Vagina (tissue), 2 donors: ENCODE results near the gene SPINK14.

ENCODE experiments used
- POLR2A ChIP-seq, 2 donors: fragments of 450-650 bp; IDR thresholded peaks; one replicate each; pipeline ENCODE4 v1.6.1; 2017; ENCODE audit warnings: antibody characterized with exemption in 2 of 2, mild to moderate bottlenecking in 2 of 2, moderate library complexity in 2 of 2
- TF ChIP-seq, protein P1 (sequence below), 3 experiments: fragments of 450-650 bp in 2 of 3; fragments of 200-600 bp in 1 of 3; sonication (generic) in 1 of 3; IDR thresholded peaks; one replicate each; pipeline ENCODE4 v1.5.1; 2017 to 2019; ENCODE audit warnings: antibody characterized with exemption in 3 of 3, mild to moderate bottlenecking in 2 of 3, moderate library complexity in 2 of 3

DNA sequence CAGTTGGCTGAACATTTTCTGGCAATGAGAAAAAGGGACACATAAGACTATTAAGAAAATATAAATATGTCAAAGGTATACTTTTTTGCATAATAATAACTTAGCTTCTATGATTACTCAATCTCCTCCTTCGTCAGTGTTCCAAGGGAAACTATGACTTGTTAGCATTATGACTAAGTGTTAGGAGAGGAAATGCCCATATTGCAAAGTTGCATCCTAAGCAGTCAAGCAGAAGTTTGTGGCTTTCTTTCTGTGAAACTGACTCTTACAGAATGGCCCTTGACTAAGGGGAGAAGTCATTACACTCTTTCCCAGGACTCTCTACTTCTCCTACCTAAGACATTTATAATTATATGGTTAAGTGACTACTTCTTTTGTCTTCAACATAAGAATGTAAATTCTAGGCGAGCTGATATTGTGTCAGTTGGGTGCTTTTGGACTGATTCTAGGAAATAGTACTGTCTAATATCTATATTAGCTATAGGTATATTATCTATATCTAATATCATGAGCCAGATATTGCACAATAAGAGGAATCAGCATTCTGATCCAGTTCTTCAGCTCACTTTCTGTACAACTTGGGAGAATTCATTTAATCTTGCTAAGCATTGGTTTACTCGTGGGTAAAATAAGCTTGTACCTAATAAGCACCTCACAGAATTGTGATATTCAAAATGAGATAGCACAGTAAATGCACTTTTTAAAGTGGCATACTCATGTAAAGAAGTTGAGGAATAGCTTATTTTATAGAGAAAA is 18.1 kb downstream of the SPINK14 start:
- TF ChIP-seq POLR2A (IDR thresholded peaks at IDR 0.05), result no peak
- TF ChIP-seq, protein P1, sequence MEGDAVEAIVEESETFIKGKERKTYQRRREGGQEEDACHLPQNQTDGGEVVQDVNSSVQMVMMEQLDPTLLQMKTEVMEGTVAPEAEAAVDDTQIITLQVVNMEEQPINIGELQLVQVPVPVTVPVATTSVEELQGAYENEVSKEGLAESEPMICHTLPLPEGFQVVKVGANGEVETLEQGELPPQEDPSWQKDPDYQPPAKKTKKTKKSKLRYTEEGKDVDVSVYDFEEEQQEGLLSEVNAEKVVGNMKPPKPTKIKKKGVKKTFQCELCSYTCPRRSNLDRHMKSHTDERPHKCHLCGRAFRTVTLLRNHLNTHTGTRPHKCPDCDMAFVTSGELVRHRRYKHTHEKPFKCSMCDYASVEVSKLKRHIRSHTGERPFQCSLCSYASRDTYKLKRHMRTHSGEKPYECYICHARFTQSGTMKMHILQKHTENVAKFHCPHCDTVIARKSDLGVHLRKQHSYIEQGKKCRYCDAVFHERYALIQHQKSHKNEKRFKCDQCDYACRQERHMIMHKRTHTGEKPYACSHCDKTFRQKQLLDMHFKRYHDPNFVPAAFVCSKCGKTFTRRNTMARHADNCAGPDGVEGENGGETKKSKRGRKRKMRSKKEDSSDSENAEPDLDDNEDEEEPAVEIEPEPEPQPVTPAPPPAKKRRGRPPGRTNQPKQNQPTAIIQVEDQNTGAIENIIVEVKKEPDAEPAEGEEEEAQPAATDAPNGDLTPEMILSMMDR (IDR thresholded peaks at IDR 0.05), result no peak
